ENCODE data around the gene GUCY1A2.

Gene GUCY1A2

GRCh38 chr11:106858200-106858599 is 160.1 kb downstream of the GUCY1A2 start:
- no peak for TF ChIP-seq CTCF (conservative IDR thresholded peaks at IDR 0.05)
- H3K27ac ChIP-seq, result no peak overlapping the region

GRCh38 chr11:106856566-106856965 is 161.7 kb downstream of the GUCY1A2 start:
- H3K27ac ChIP-seq, result no peak overlapping the region
- TF ChIP-seq CTCF (conservative IDR thresholded peaks at IDR 0.05), result no peak

- no peak for TF ChIP-seq CTCF (conservative IDR thresholded peaks at IDR 0.05)
- no peak overlapping the region for H3K27ac ChIP-seq
Measured at GRCh38 chr11:106854429-106854828, 163.8 kb downstream of the GUCY1A2 start.

GRCh38 chr11:106853850-106854401 is 164.3 kb downstream of the GUCY1A2 start:
- TF ChIP-seq CTCF (conservative IDR thresholded peaks at IDR 0.05), result no peak
- no peak overlapping the region for H3K27ac ChIP-seq

- no peak for TF ChIP-seq CTCF (conservative IDR thresholded peaks at IDR 0.05)
- H3K27ac ChIP-seq, result no peak overlapping the region
Measured at GRCh38 chr11:106852779-106853178, 165.5 kb downstream of the GUCY1A2 start.

- no peak for TF ChIP-seq CTCF (conservative IDR thresholded peaks at IDR 0.05)
- no peak overlapping the region for H3K27ac ChIP-seq
Measured at GRCh38 chr11:106848526-106848925, 169.8 kb downstream of the GUCY1A2 start.

GRCh38 chr11:106842134-106842533 is 176.1 kb downstream of the GUCY1A2 start:
- H3K27ac ChIP-seq, result no peak overlapping the region
- TF ChIP-seq CTCF (conservative IDR thresholded peaks at IDR 0.05), result no peak
